Activated CD8-positive, alpha-beta T cell treated with anti-CD3 and anti-CD28 coated beads for 36 hours (primary cell): ENCODE data around the gene BRSK1. TPM values are rescaled to one million over a fixed set of nuclear protein-coding genes. Genes with fewer than 3 reads are reported as not detected.

ENCODE experiments used
- ATAC-seq: fragments of 200-7000 bp; cut with Tn5 transposase; one replicate; pipeline ENCODE4 v1.10.0; 2021; ENCODE audit warnings: mild to moderate bottlenecking, moderate library complexity
- CTCF ChIA-PET: fragments of 350-600 bp; sonication (Branson Sonifier 250); formaldehyde crosslinking; loops from one replicate; lab custom pipeline; 2021; ENCODE audit warnings: antibody characterized with exemption; lab: Charles Lee
- POLR2A ChIA-PET: fragments of 350-600 bp; sonication (Branson Sonifier 250); formaldehyde crosslinking; loops from one replicate; lab custom pipeline; 2021; ENCODE audit warnings: antibody characterized with exemption; lab: Charles Lee
- DNase-seq: peaks from one replicate; pipeline ENCODE4 v3.0.0-alpha.2; 2020
- H3K27ac Mint-ChIP-seq: one replicate; pipeline ENCODE4 v1.8.0; 2021; ENCODE audit warnings: mild to moderate bottlenecking, mixed read lengths
- H3K27me3 Mint-ChIP-seq: one replicate; pipeline ENCODE4 v1.8.0; 2021; ENCODE audit warnings: mixed read lengths
- H3K36me3 Mint-ChIP-seq: one replicate; pipeline ENCODE4 v1.8.0; 2021; ENCODE audit warnings: low read depth, mixed read lengths
- H3K4me1 Mint-ChIP-seq: one replicate; pipeline ENCODE4 v1.8.0; 2021; ENCODE audit warnings: low read depth, mixed read lengths
- H3K4me3 Mint-ChIP-seq: one replicate; pipeline ENCODE4 v1.8.0; 2021; ENCODE audit warnings: mild to moderate bottlenecking, moderate library complexity, mixed read lengths
- H3K9me3 Mint-ChIP-seq: one replicate; pipeline ENCODE4 v1.8.0; 2021; ENCODE audit warnings: mixed read lengths
- intact Hi-C: fragments of 100-400 bp; cut with micrococcal nuclease; formaldehyde crosslinking; loops from one replicate; pipeline ENCODE4 v1.10.0; 2022
- total RNA-seq, 2 experiments: library from RNA; stranded (reverse); gene quantifications; one replicate each; pipeline ENCODE4 v1.2.3, GENCODE V29; 2021
- TF ChIP-seq, protein P1 (sequence below): fragments of 200-600 bp; IDR thresholded peaks from one replicate; pipeline ENCODE4 v1.8.0; 2022; ENCODE audit warnings: antibody characterized with exemption, mild to moderate bottlenecking

The BRSK1 gene
- total RNA-seq, result 1 to 10 TPM; 5.1 to 5.8 TPM

DNA sequence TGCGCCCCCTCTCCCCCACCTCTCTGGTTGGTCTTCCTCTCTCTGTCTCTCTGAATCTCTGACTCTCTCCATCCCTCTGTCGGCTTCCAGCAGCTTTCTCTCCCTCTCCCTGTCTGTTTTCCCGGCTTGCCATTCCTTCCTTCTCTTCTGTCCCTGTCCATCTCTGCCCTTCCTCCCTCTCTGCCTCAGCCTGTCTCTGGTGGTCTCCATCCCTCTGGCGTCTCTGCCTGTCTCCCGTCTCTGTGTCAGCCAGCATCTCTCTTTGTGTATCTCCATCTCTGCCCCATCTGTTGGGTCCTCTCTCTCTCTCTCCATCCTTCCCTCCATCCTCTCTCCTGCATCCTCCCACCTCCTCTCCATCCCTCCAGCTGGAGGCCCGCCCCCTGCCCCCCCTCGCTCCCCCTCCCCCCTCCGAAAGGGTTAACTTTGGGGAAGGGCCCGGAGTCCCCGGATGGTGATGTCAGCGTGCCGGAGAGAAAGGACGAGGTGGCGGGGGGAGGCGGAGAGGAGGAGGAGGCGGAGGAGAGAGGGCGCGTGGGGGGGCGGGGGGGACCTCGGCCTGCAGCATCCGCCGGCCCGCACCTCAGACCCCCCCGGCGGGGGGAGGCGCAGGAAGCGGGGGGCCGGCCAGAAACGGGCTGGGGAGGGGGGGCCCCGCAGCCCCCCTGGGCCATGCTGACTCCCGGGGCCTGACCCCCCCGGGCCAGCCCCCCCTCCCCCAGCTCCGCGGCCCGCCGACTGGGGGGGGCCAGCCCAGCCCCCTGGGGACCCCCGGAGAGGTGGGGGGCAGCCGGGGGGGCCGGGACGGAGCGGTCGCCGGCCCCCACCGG lies at the start of gene BRSK1:
BRSK1 (plus strand) TSS at position 450 of the 830 bp plus-strand sequence. CDS start 446 bp downstream, outside the sequence.
- intact Hi-C loops, result no loop called here

DNA sequence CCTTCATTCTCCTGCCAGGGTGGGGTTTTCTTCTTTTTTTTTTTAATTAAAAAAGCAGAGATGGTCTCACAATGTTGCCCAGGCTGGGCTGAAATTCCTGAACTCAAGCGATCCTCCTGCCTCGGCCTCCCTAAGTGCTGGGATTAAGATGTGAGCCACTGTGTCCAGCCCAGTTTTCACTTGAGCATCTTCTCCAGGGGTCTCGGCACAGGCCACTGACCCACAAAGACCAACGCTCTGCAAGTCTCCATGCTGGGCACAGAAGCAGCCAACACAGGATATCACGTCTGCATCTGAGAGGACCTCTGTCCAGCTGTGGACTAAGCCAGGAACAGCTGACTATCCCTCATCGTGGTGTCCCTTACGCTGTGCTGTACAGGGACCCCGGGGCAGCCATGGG lies 45.8 kb upstream of the BRSK1 start:
- ChIA-PET CTCF (no interaction called here), POLR2A (interaction anchor here (0.7 kb wide), 1 partner anchor 17 kb away, joined by 3 read pairs; no protein-coding TSS in a partner anchor)
- intact Hi-C loops, result no loop called here
- no peak for ATAC-seq
- no peak overlapping the region for H3K27ac Mint-ChIP-seq
- H3K4me1 Mint-ChIP-seq, result no peaks in the 10 kb centered on the region
- TF ChIP-seq, protein P1, sequence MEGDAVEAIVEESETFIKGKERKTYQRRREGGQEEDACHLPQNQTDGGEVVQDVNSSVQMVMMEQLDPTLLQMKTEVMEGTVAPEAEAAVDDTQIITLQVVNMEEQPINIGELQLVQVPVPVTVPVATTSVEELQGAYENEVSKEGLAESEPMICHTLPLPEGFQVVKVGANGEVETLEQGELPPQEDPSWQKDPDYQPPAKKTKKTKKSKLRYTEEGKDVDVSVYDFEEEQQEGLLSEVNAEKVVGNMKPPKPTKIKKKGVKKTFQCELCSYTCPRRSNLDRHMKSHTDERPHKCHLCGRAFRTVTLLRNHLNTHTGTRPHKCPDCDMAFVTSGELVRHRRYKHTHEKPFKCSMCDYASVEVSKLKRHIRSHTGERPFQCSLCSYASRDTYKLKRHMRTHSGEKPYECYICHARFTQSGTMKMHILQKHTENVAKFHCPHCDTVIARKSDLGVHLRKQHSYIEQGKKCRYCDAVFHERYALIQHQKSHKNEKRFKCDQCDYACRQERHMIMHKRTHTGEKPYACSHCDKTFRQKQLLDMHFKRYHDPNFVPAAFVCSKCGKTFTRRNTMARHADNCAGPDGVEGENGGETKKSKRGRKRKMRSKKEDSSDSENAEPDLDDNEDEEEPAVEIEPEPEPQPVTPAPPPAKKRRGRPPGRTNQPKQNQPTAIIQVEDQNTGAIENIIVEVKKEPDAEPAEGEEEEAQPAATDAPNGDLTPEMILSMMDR, result no peak
- no peaks in the 10 kb centered on the region for H3K9me3 Mint-ChIP-seq
- DNase-seq, result no peak
- H3K27me3 Mint-ChIP-seq, result no peaks in the 10 kb centered on the region
- H3K4me3 Mint-ChIP-seq, result no peak overlapping the region
- peaks cover 56% of the 10 kb centered on the region for H3K36me3 Mint-ChIP-seq

More for the DNA sequence above, at the start of gene BRSK1:
- ATAC-seq, result no peak
- peaks cover 2% of the 10 kb centered on the region for H3K36me3 Mint-ChIP-seq
- peak; percentile 64 for DNase-seq
- TF ChIP-seq, protein P1, result no peak
- no peaks in the 10 kb centered on the region for H3K27me3 Mint-ChIP-seq
- no peaks in the 10 kb centered on the region for H3K9me3 Mint-ChIP-seq
- H3K27ac Mint-ChIP-seq, result peak within 1 kb of the TSS; percentile 71
- peaks cover 19% of the 10 kb centered on the region for H3K4me1 Mint-ChIP-seq
- H3K4me3 Mint-ChIP-seq, result peak within 1 kb of the TSS; percentile 31
- CTCF ChIA-PET, result interaction anchor here (0.8 kb wide), 2 partner anchors 18 to 135 kb away, joined by 3 to 4 read pairs; no protein-coding TSS in a partner anchor
- POLR2A ChIA-PET, result interaction anchor here (1.0 to 2.3 kb wide), 3 partner anchors 27 to 55 kb away, joined by 4 to 11 read pairs (median 5); partner anchors contain the start of gene KMT5C

- DNase-seq, result no peak
- H3K27ac Mint-ChIP-seq, result no peak overlapping the region
- peaks cover 53% of the 10 kb centered on the region for H3K36me3 Mint-ChIP-seq
- no peaks in the 10 kb centered on the region for H3K27me3 Mint-ChIP-seq
- intact Hi-C loops, result no loop called here
- H3K4me3 Mint-ChIP-seq, result no peak overlapping the region
- H3K4me1 Mint-ChIP-seq, result no peaks in the 10 kb centered on the region
- ChIA-PET CTCF (no interaction called here), POLR2A (interaction anchor here (0.9 to 2.1 kb wide), 2 partner anchors 15 to 21 kb away, joined by 3 to 5 read pairs; no protein-coding TSS in a partner anchor)
- ATAC-seq, result no peak
- TF ChIP-seq, protein P1, result no peak
- H3K9me3 Mint-ChIP-seq, result no peaks in the 10 kb centered on the region
Observed at GRCh38 chr19:55239004-55239403, 44.8 kb upstream of the BRSK1 start.

DNA sequence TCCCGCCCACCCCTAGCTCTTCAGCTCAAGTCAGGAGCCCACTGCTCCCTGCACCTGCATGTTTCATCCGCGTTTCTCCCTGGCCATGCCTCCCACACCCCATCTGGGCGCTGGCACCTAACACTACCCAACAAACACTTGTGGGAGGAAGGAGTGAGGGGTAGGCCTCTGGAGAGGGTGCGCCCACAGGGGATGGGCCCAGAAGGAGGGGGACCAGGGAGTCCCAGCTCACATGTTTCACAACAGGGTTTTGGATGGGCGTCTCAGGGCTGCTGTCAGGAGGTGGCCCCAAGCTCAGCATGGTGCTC lies 43.1 kb upstream of the BRSK1 start:
- no peaks in the 10 kb centered on the region for H3K4me1 Mint-ChIP-seq
- CTCF ChIA-PET, result no interaction called here
- no peaks in the 10 kb centered on the region for H3K9me3 Mint-ChIP-seq
- H3K27ac Mint-ChIP-seq, result no peak overlapping the region
- intact Hi-C loops, result no loop called here
- ATAC-seq (no peak), DNase-seq (no peak)
- peaks cover 48% of the 10 kb centered on the region for H3K36me3 Mint-ChIP-seq
- POLR2A ChIA-PET, result interaction anchor here (1.0 to 2.1 kb wide), 2 partner anchors 19 to 28 kb away, joined by 3 to 5 read pairs; no protein-coding TSS in a partner anchor
- TF ChIP-seq, protein P1, result no peak
- no peaks in the 10 kb centered on the region for H3K27me3 Mint-ChIP-seq
- no peak overlapping the region for H3K4me3 Mint-ChIP-seq
